Glomerular visceral epithelial cell (primary cell): ENCODE measurements around the gene VSX2.

Experiments
- DNase-seq: peaks from one replicate; pipeline ENCODE4 v3.0.0-alpha.2; 2016; ENCODE audit errors: extremely low spot score

Gene VSX2

DNA sequence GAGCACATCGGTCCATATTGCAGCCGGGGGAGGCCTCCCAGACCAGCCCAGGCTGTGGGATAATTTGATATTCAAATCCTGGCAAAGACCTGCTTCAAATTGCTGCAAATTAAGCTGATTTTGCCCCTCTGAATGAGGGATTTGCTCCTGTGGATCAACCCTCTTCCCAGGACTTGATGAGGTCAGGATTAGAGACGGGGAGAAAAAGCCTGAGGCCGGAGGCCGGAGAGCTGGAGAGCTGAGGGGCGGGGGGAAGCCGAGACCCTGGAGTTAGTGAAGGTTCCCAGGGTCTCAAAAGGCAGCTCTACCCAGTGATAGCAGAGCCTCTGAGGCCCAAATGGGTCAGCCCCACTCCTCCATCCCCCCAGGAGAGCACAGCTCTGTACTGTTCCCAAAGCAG is 17.5 kb upstream of the VSX2 start:
- no peak for DNase-seq

- no peak for DNase-seq
Measured at GRCh38 chr14:74223016-74223415, 16.2 kb upstream of the VSX2 start.

DNA sequence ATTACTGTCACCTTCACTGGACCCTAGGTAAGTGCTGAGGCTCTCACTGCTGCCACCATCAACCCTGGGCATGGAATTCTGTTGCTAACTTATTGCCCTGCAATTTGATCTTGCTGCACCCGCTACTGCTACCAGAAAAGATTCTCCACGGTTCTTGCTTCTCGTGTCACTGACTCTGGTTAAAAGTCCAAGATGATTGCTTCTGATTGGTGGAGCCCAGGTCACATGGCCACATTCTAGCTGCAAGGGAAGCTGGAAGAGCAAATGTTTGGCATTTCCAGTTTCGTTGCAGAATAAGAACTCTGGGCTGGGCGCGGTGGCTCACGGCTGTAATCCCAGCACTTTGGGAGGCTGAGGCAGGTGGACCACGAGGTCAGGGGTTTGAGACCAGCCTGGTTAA is 7.5 kb upstream of the VSX2 start:
- no peak for DNase-seq

DNA sequence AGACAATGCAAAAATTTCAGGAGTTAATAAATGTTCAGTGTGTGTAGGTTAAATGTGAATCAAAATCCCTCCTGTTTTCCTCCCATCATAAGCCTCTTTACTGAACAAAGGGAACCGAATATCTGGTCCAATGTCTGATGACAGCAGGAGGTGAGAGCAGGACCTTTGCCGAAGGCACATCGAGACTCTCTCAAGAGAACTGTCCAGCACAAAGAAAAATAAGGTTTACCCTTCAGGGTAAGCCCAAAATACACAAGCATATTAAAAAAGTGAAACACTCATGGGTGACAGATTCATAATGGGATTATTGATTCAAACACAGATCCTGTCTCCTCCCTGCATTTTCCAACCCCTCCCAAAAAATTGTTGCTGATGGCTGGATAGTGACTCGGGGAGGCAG is 4.2 kb upstream of the VSX2 start:
- DNase-seq, result no peak

DNA sequence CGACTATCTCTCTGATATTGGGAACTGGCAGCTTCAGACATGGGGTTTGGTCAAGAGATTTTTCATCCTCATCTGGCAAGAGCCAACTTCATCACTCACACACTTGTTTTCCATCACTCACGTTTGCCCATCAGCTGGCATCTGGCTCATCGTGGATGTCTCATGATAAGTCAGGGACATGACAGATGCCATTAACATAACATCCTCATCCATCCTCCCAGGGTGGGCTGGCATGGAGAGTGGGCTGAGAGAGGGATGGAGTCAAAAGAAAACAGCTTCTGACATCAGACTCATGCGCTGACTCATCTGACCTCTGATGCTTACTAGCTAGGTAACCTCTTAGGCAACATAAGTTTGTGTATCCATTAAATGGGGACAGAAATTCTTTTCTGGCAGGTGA is 1.8 kb upstream of the VSX2 start:
- DNase-seq, result no peak

GRCh38 chr14:74239848-74240793 is 872 bp downstream of the VSX2 start:
- DNase-seq, result no peak

DNA sequence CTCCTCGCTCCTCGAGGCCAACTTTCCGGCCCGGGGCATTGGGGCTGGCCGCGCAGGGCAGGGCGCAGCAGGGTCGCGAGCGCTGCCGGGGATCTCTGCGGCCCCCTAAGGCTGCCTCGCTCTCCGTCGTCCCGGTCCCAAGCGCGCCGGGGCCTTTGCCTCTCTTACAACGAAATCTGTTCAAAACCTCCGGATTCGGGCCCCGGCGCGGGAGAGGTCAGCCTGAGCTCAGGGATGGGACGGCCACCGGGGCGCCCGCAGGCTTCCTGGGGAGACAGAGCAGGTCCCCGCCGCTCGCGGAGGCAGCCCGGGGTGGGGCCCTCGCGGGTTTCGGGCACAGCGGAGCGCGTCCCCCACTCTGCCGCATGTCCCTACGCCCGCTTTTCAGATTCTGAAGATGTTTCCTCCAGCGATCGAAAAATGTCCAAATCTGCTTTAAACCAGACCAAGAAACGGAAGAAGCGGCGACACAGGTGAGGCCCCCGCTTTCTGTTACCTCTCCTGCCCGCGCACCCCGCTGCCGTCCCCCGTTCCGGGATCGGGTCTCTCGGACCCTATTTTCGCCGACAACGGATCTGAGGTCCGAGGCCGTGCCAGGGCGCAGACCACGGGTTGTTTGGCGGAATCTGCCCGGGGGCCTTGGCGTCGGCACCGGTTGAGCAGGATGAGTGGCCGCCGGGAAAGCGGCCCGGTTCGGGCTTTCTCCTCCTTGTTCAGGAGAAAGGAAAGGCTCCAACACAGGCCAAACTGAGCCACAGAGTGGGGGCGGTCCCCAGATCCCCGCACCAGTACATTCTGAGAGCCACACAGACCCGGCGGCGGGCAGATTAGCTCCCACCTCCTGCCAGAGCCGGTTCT is 1.8 kb downstream of the VSX2 start:
- no peak for DNase-seq

DNA sequence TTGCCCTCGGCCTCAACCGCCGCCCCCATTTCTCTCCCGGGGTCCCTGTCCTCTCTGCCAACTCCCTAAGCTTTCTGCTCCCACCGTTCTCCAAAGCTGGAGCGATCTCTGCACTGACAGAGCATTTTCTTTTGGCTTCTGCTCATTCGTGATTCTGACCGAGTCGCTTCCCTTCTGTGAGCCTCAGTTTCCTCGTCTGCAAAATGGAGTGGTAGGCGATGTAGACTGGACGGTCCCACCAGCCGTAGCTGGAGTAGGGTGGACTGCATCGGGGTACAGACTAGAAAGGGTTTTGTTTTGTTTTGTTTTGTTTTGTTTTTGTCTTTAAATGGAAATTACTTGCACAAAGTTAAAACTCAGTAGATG is 2.4 kb downstream of the VSX2 start:
- no peak for DNase-seq

- no peak for DNase-seq
Measured at GRCh38 chr14:74242021-74242779, 3.0 kb downstream of the VSX2 start.

DNA sequence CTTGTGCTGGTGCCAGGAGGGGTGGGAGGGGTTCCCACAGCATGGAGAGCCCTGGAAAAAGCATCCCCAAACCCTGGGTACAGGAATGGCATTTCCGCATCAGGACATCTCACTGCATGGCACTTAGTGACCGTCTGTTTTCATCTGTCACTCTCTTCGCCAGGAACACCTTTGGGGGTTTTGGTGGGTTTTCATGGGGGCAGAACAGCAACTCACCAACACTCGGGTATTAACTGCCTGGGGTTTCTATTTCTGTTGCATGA is 3.5 kb downstream of the VSX2 start:
- no peak for DNase-seq

DNA sequence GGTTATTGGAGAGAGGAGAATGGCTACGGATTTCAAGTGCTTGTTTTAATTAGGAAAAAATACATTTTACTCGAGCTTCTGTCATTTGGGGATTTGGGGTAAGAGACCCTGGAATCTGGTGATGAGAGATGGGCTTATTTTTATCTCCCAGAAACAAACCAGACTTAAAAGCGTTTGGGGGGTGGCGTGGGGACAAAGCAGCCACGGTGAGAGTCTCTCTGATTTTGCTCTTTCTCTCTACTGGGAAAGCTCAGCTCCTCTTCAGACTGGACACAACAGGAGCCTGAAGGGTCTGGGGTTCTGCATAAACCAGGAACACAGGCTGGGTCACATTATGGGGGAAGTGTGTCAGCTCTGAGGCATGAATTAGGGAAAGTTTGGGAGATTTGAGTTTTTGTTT is 3.8 kb downstream of the VSX2 start:
- no peak for DNase-seq

DNA sequence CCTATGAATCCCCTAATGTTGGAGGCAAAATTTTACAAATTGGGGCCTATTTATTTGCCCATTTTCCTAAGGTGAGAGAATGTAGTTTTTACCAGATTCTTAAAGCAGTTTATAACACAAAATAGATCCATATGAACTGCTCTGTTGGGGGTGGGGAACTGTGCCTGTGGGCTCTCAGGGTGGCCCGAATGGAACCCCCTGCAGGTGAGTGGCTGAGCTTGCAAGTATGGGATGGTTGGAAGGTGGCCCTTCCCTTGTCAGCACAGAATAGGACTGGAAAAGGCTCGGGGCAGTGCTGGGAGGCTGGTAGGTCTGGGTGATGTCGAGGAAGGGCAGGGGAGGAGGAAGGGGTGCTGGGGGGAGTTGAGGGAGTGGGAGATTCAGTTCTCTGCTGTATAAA is 4.9 kb downstream of the VSX2 start:
- no peak for DNase-seq

DNA sequence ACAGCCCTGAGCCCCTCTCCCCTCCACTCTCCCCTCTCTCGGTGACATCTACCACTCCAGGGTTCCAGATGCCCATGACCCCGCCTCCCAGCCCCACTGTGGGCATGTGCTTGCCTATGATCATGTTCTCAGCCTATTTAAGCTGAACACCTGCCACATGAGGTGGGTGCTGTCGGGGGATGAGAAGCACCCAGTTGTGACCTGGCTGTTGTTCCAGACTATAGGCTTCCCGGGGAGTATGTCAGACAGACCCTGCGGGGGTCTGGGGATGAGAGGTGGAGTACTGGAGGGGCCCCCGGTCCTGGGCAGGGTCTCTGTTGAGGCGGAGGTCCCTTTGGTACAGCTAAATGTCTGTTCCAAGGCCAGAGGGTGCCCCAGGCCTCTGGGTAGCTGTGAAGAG is 6.0 kb downstream of the VSX2 start:
- DNase-seq, result no peak

GRCh38 chr14:74246542-74246941 is 7.3 kb downstream of the VSX2 start:
- no peak for DNase-seq

DNA sequence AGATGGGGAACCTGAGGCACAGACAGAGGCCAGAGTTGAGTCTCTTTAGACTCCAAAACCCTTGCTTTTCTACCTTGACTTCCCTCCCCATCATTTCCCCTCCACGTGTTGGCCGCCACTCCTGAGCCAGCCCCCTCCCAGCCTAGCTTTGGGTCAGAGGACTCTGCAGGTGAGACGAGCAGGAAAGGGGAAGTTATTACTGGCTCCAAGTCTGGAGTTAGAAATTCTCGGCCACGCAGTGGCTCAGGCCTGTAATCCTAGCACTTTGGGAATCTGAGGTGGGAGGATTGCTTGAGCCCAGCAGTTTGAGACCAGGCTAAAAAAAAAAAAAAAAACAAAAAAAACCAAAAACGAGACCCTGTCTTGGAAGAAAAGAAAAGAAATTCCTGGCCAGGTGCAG is 8.8 kb downstream of the VSX2 start:
- no peak for DNase-seq

- DNase-seq, result no peak
Measured at GRCh38 chr14:74249433-74250375, 10.5 kb downstream of the VSX2 start.

- no peak for DNase-seq
Measured at GRCh38 chr14:74255281-74255680, 16.0 kb downstream of the VSX2 start.

DNA sequence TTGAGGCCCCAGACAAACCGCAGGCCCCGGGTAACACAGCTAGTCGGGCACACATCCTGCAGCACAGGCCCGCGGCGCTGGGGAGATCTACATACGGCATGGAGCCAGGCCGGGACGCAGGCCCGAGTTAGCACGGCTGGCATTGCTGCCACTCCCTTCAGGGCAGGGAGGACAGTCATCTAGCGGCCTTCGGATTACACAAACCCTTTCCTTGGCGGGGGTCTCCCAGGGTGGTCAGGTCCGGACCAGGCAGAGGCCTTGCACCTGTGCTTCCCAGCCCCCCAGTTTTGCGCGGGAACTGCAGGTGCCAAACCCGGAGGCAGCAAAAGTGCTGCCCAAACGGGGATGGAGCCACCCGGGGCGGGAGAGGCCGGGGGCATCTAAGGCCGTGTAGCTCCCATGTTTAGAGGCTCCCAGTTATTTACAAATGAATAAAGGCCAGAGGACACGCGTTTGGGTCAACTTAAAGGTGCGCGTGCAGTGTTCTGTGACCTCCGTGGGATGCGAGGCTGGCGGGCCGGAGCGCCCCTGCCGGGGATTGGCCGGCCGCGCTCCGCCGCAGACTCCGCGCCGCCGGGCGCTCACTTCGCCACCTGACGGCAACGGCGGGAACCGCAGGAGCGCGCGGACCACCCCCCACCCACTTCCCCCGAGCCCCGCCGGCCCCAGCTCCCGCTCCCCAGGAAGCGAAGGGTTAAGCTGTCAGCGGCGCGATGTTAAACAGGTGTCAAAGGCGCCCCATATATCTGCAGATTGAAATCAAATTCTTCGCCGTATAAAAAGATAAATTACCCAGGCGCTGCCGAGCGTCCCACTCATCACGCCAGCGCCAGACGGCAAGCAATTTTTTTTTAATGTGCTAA is 18.1 kb downstream of the VSX2 start:
- peak; percentile 54 for DNase-seq

DNA sequence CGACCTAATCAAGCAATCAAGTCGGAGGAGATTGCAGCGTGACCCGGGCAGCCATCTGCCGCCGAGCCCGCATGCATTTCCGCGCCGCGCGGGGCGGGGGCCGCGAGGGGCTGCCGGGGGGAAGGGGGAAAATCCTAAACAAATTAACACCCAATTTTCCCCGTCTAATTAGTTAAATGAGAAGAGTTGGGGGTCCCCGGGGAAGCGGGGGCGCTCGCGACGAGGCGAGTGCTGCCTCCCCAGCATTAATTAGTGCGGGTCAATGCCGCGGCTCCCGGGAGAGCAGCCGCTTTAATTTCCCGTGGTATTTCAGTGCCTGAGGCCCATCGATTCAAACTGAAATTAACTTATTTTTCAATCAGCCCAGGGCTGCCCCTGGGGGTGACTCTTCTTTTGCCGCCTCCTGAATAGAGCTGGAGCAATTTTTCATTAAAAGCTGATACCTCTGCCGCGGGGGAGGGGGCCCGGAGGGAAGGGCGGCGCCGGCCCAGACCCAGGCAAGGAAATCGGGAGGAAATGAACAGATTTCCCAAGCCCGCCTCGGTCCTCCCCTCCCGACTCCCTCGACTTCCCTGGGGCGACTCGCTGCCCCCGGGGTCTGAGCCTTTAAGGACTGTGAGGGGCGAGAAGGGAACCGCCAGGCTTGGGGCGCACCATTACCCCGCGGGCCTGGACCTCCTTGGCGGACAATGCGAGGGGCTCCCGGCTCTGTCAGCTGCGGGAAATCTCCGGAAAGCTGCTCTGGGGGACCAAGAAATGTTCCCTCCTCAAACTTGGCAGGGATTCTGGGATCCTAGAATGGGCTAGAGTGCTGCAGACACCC is 18.9 kb downstream of the VSX2 start:
- no peak for DNase-seq

- no peak for DNase-seq
Measured at GRCh38 chr14:74258764-74259035, 19.5 kb downstream of the VSX2 start.
